Fibroblast of the aortic adventitia (primary cell): ENCODE data around the gene FRAS1. TPM values are rescaled to one million over a fixed set of nuclear protein-coding genes. Genes with fewer than 3 reads are reported as not detected.

Source experiments
- DNase-seq: peaks from one replicate; pipeline ENCODE4 v3.0.0-alpha.2; 2010; ENCODE audit warnings: low read depth
- H3K4me3 ChIP-seq: 2 replicates; pipeline ENCODE4 v1.5.1; 2011; ENCODE audit warnings: low read depth, mild to moderate bottlenecking, control low read depth, low read length, moderate library complexity
- CTCF ChIP-seq: IDR thresholded peaks from 2 replicates; pipeline ENCODE4 v1.5.1; 2011; ENCODE audit warnings: mild to moderate bottlenecking, low read length, control low read depth, inconsistent platforms; ENCODE audit not compliant: insufficient read depth
- total RNA-seq: library from RNA; depleted of rRNA; stranded (reverse); fragments of >200 nt; gene quantifications from 2 replicates; pipeline ENCODE4 v1.2.3, GENCODE V29; 2012; ENCODE audit warnings: low replicate concordance

The FRAS1 gene
- total RNA-seq, 1 donor: 1.9 TPM

- no peak overlapping the region for H3K4me3 ChIP-seq
- peak; percentile 9 for DNase-seq
- no peak for TF ChIP-seq CTCF
These were observed 423.2 kb downstream of the FRAS1 start for GRCh38 chr4:78480286-78480685.

GRCh38 chr4:78481180-78481579 is 424.1 kb downstream of the FRAS1 start:
- TF ChIP-seq CTCF: no peak
- DNase-seq: peak; percentile 58
- H3K4me3 ChIP-seq: no peak overlapping the region

- DNase-seq: no peak
- no peak for TF ChIP-seq CTCF
- no peak overlapping the region for H3K4me3 ChIP-seq
These were observed 425.2 kb downstream of the FRAS1 start for GRCh38 chr4:78482281-78482680.

GRCh38 chr4:78483811-78484210 is 426.7 kb downstream of the FRAS1 start:
- H3K4me3 ChIP-seq: no peak overlapping the region
- TF ChIP-seq CTCF: no peak
- DNase-seq: no peak

- peak; percentile 16 for DNase-seq
- TF ChIP-seq CTCF: no peak
- no peak overlapping the region for H3K4me3 ChIP-seq
These were observed 427.5 kb downstream of the FRAS1 start for GRCh38 chr4:78484574-78484973.

GRCh38 chr4:78493731-78494130 is 436.6 kb downstream of the FRAS1 start:
- H3K4me3 ChIP-seq: no peak overlapping the region
- DNase-seq: no peak

More at GRCh38 chr4:78493731-78494130, 436.6 kb downstream of the FRAS1 start:
- TF ChIP-seq CTCF: no peak
